Measurements from ENCODE around the gene NRXN2. TPM values are rescaled to one million over a fixed set of nuclear protein-coding genes. Genes with fewer than 3 reads are reported as not detected.
A peak's percentile ranks its signal among the peaks of the same experiment; 100 is the strongest.

Gene NRXN2
- total and polyA plus RNA-seq, 7 donors, result 0.44 to 5.2 (median 1.9) TPM

DNA sequence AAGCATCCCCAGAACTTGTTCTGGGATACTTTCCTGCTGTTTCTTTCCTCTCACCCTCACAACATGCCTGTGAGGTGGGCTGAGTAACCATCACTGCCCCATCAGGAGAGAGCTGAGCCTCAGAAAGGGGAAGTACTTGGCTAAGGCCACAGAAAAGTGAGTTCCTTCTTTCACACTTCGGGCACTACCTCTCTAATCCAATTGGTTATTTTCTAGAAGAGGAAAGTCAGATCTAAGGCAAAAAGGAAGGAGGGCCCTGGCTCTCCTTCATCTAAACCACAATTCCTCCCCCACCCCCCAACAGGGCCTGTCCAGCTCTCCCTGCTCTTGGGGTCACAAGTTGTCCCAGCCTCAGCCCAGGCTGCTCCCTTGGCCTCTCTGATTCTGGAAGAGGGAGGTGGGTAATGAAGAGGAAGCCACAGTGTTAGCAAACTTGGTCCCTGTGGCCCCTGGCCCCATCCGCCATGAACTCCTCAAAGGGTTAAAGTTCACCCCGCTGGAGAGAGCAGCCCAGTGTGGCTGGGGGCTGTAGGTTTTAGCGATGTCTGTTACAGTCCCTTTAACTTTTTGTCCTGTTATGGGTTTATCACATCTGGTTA lies 98.0 kb downstream of the NRXN2 start:
- Histone ChIP-seq H3K27ac (no peak overlapping the region), H3K9me3 (no peaks in the 10 kb centered on the region), H3K36me3 (ENCODE audit: insufficient read depth in 1 of 2, low read depth in 1 of 2) (no peaks in the 10 kb centered on the region), H3K4me3 (no peak overlapping the region), H3K27me3 (ENCODE audit: insufficient read depth in 3 of 3, low read length in 2 of 3) (no peaks in the 10 kb centered on the region), H3K4me1 (no peaks in the 10 kb centered on the region)
- WGBS, 3 donors, result 84 to 90% (median 85%) methylated on average over 4 of the region's 4 CpGs
- DNase-seq (no peak), ATAC-seq (no peak)
- TF ChIP-seq, protein P1, sequence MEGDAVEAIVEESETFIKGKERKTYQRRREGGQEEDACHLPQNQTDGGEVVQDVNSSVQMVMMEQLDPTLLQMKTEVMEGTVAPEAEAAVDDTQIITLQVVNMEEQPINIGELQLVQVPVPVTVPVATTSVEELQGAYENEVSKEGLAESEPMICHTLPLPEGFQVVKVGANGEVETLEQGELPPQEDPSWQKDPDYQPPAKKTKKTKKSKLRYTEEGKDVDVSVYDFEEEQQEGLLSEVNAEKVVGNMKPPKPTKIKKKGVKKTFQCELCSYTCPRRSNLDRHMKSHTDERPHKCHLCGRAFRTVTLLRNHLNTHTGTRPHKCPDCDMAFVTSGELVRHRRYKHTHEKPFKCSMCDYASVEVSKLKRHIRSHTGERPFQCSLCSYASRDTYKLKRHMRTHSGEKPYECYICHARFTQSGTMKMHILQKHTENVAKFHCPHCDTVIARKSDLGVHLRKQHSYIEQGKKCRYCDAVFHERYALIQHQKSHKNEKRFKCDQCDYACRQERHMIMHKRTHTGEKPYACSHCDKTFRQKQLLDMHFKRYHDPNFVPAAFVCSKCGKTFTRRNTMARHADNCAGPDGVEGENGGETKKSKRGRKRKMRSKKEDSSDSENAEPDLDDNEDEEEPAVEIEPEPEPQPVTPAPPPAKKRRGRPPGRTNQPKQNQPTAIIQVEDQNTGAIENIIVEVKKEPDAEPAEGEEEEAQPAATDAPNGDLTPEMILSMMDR (IDR thresholded peaks at IDR 0.05), result no peak
- intact Hi-C loops (cut with DNase I), result no loop called here

DNA sequence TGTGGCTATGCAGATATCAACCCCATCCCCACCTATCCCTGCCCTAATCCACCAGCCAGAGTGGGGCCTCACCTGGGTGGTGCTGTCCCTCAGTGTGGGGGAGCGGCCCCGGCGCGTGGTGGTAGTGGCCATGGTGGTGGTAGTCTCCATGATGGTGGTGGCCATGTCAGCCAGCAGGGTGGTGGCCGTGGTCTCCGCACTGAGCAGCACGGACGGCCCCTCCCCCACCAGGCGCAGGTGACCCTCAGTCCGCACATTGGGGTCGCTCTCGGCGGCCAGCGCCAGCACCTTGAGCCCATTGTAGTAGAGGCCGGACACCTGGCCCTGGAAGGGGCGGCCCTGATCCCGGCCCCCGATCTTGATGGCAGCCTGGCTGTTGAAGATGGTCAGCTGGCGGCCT lies 100.3 kb downstream of the NRXN2 start:
- Histone ChIP-seq H3K36me3 (ENCODE audit: insufficient read depth in 1 of 2, low read depth in 1 of 2) (no peaks in the 10 kb centered on the region), H3K27ac (no peak overlapping the region), H3K4me1 (no peaks in the 10 kb centered on the region), H3K9me3 (no peaks in the 10 kb centered on the region), H3K27me3 (ENCODE audit: insufficient read depth in 3 of 3, low read length in 2 of 3) (no peaks in the 10 kb centered on the region), H3K4me3 (no peak overlapping the region)
- WGBS, 3 donors, result 93 to 96% (median 95%) methylated on average over 19 of the region's 19 CpGs
- intact Hi-C loops (cut with DNase I), result no loop called here
- ATAC-seq (no peak), DNase-seq (no peak)
- TF ChIP-seq, protein P1 (IDR thresholded peaks at IDR 0.05), result no peak

- no peaks in the 10 kb centered on the region for H3K27me3 ChIP-seq (ENCODE audit: insufficient read depth in 3 of 3, low read length in 2 of 3)
- 73 to 84% (median 82%) methylated on average over 5 of the region's 5 CpGs for WGBS, 3 donors
- no peaks in the 10 kb centered on the region for H3K4me1 ChIP-seq
- no peak overlapping the region for H3K27ac ChIP-seq
- DNase-seq, result no peak
- no peak for ATAC-seq
- intact Hi-C loops (cut with DNase I), result no loop called here
- TF ChIP-seq, protein P1 (IDR thresholded peaks at IDR 0.05), result no peak
- H3K9me3 ChIP-seq, result no peaks in the 10 kb centered on the region
- no peaks in the 10 kb centered on the region for H3K36me3 ChIP-seq (ENCODE audit: insufficient read depth in 1 of 2, low read depth in 1 of 2)
- no peak overlapping the region for H3K4me3 ChIP-seq
Observed at GRCh38 chr11:64621283-64622019, 101.5 kb downstream of the NRXN2 start.

GRCh38 chr11:64620381-64620971 lies 102.5 kb downstream of the NRXN2 start:
- no peaks in the 10 kb centered on the region for H3K4me1 ChIP-seq
- H3K27me3 ChIP-seq (ENCODE audit: insufficient read depth in 3 of 3, low read length in 2 of 3), result no peaks in the 10 kb centered on the region
- no peak overlapping the region for H3K4me3 ChIP-seq
- DNase-seq, result no peak
- no peak overlapping the region for H3K27ac ChIP-seq
- no peaks in the 10 kb centered on the region for H3K36me3 ChIP-seq (ENCODE audit: insufficient read depth in 1 of 2, low read depth in 1 of 2)
- H3K9me3 ChIP-seq, result no peaks in the 10 kb centered on the region
- ATAC-seq, result peak in 1 of 4 donors; percentile 15
- TF ChIP-seq, protein P1 (IDR thresholded peaks at IDR 0.05), result no peak
- intact Hi-C loops (cut with DNase I), result no loop called here
- WGBS, 3 donors, result 43 to 49% (median 45%) methylated on average over 12 to 13 of the region's 13 CpGs
